ENCODE measurements around the gene RPS6KA3.

RPS6KA3 gene

GRCh38 chrX:20285511-20285910, 18.8 kb upstream of the RPS6KA3 start:
- H3K4me1 ChIP-seq (ENCODE audit: control insufficient read depth in 5 of 5, insufficient read depth in 5 of 5, low read length in 5 of 5) = no peaks in the 10 kb centered on the region
- no peaks in the 10 kb centered on the region for H3K36me3 ChIP-seq (ENCODE audit: control insufficient read depth in 5 of 5, insufficient read depth in 5 of 5, low read length in 5 of 5)
- peaks cover 0 to under 1% (median 0%) of the 10 kb centered on the region in 5 donors for H3K27me3 ChIP-seq (ENCODE audit: control insufficient read depth in 5 of 5, insufficient read depth in 4 of 5, low read length in 5 of 5)
- H3K9ac ChIP-seq (ENCODE audit: low read length in 5 of 5) = no peak overlapping the region
- H3K9me3 ChIP-seq (ENCODE audit: control insufficient read depth in 5 of 5, low read length in 5 of 5) = peaks cover 0 to 8% (median 5%) of the 10 kb centered on the region in 5 donors
- no peak overlapping the region for H3K4me3 ChIP-seq (ENCODE audit: low read depth in 1 of 5, low read length in 5 of 5)
- no peak overlapping the region for H3K27ac ChIP-seq (ENCODE audit: low read depth, low read length)

- Histone ChIP-seq H3K27ac (ENCODE audit: low read depth, low read length) (no peak overlapping the region), H3K36me3 (ENCODE audit: control insufficient read depth in 5 of 5, insufficient read depth in 5 of 5, low read length in 5 of 5) (no peaks in the 10 kb centered on the region), H3K4me1 (ENCODE audit: control insufficient read depth in 5 of 5, insufficient read depth in 5 of 5, low read length in 5 of 5) (no peaks in the 10 kb centered on the region), H3K27me3 (ENCODE audit: control insufficient read depth in 5 of 5, insufficient read depth in 4 of 5, low read length in 5 of 5) (no peaks in the 10 kb centered on the region), H3K9ac (ENCODE audit: low read length in 5 of 5) (no peak overlapping the region), H3K9me3 (ENCODE audit: control insufficient read depth in 5 of 5, low read length in 5 of 5) (peaks cover 0 to 8% (median 5%) of the 10 kb centered on the region in 5 donors), H3K4me3 (ENCODE audit: low read depth in 1 of 5, low read length in 5 of 5) (no peak overlapping the region)
Observed at GRCh38 chrX:20284992-20285391, 18.3 kb upstream of the RPS6KA3 start.

GRCh38 chrX:20284444-20284843, 17.7 kb upstream of the RPS6KA3 start:
- Histone ChIP-seq H3K36me3 (ENCODE audit: control insufficient read depth in 5 of 5, insufficient read depth in 5 of 5, low read length in 5 of 5) (no peaks in the 10 kb centered on the region), H3K9me3 (ENCODE audit: control insufficient read depth in 5 of 5, low read length in 5 of 5) (peaks cover 0 to 8% (median 5%) of the 10 kb centered on the region in 5 donors), H3K27ac (ENCODE audit: low read depth, low read length) (no peak overlapping the region), H3K4me1 (ENCODE audit: control insufficient read depth in 5 of 5, insufficient read depth in 5 of 5, low read length in 5 of 5) (no peaks in the 10 kb centered on the region), H3K9ac (ENCODE audit: low read length in 5 of 5) (no peak overlapping the region), H3K27me3 (ENCODE audit: control insufficient read depth in 5 of 5, insufficient read depth in 4 of 5, low read length in 5 of 5) (no peaks in the 10 kb centered on the region), H3K4me3 (ENCODE audit: low read depth in 1 of 5, low read length in 5 of 5) (no peak overlapping the region)

GRCh38 chrX:20280938-20281337, 14.2 kb upstream of the RPS6KA3 start:
- Histone ChIP-seq H3K36me3 (ENCODE audit: control insufficient read depth in 5 of 5, insufficient read depth in 5 of 5, low read length in 5 of 5) (no peaks in the 10 kb centered on the region), H3K9me3 (ENCODE audit: control insufficient read depth in 5 of 5, low read length in 5 of 5) (peaks cover 0 to 6% (median 0%) of the 10 kb centered on the region in 5 donors), H3K9ac (ENCODE audit: low read length in 5 of 5) (no peak overlapping the region), H3K4me1 (ENCODE audit: control insufficient read depth in 5 of 5, insufficient read depth in 5 of 5, low read length in 5 of 5) (no peaks in the 10 kb centered on the region), H3K4me3 (ENCODE audit: low read depth in 1 of 5, low read length in 5 of 5) (no peak overlapping the region), H3K27me3 (ENCODE audit: control insufficient read depth in 5 of 5, insufficient read depth in 4 of 5, low read length in 5 of 5) (no peaks in the 10 kb centered on the region), H3K27ac (ENCODE audit: low read depth, low read length) (no peak overlapping the region)

GRCh38 chrX:20274121-20274520, 7.4 kb upstream of the RPS6KA3 start:
- Histone ChIP-seq H3K27me3 (ENCODE audit: control insufficient read depth in 5 of 5, insufficient read depth in 4 of 5, low read length in 5 of 5) (peaks cover 0 to 3% (median 0%) of the 10 kb centered on the region in 5 donors), H3K9ac (ENCODE audit: low read length in 5 of 5) (no peak overlapping the region), H3K4me1 (ENCODE audit: control insufficient read depth in 5 of 5, insufficient read depth in 5 of 5, low read length in 5 of 5) (no peaks in the 10 kb centered on the region), H3K9me3 (ENCODE audit: control insufficient read depth in 5 of 5, low read length in 5 of 5) (peaks cover 0 to 6% (median 0%) of the 10 kb centered on the region in 5 donors), H3K4me3 (ENCODE audit: low read depth in 1 of 5, low read length in 5 of 5) (no peak overlapping the region), H3K27ac (ENCODE audit: low read depth, low read length) (no peak overlapping the region), H3K36me3 (ENCODE audit: control insufficient read depth in 5 of 5, insufficient read depth in 5 of 5, low read length in 5 of 5) (no peaks in the 10 kb centered on the region)

GRCh38 chrX:20271730-20272129, 5.0 kb upstream of the RPS6KA3 start:
- no peaks in the 10 kb centered on the region for H3K9me3 ChIP-seq (ENCODE audit: control insufficient read depth in 5 of 5, low read length in 5 of 5)
- peaks cover 0 to 11% (median 0%) of the 10 kb centered on the region in 5 donors for H3K27me3 ChIP-seq (ENCODE audit: control insufficient read depth in 5 of 5, insufficient read depth in 4 of 5, low read length in 5 of 5)
- no peaks in the 10 kb centered on the region for H3K36me3 ChIP-seq (ENCODE audit: control insufficient read depth in 5 of 5, insufficient read depth in 5 of 5, low read length in 5 of 5)
- peaks cover 0 to 5% (median 3%) of the 10 kb centered on the region in 5 donors for H3K4me1 ChIP-seq (ENCODE audit: control insufficient read depth in 5 of 5, insufficient read depth in 5 of 5, low read length in 5 of 5)
- no peak overlapping the region for H3K27ac ChIP-seq (ENCODE audit: low read depth, low read length)
- H3K4me3 ChIP-seq (ENCODE audit: low read depth in 1 of 5, low read length in 5 of 5) = no peak overlapping the region
- H3K9ac ChIP-seq (ENCODE audit: low read length in 5 of 5) = no peak overlapping the region

- H3K4me1 ChIP-seq (ENCODE audit: control insufficient read depth in 5 of 5, insufficient read depth in 5 of 5, low read length in 5 of 5) = peaks cover 0 to 5% (median 3%) of the 10 kb centered on the region in 5 donors
- H3K9ac ChIP-seq (ENCODE audit: low read length in 5 of 5) = no peak overlapping the region
- H3K27ac ChIP-seq (ENCODE audit: low read depth, low read length) = no peak overlapping the region
- no peaks in the 10 kb centered on the region for H3K36me3 ChIP-seq (ENCODE audit: control insufficient read depth in 5 of 5, insufficient read depth in 5 of 5, low read length in 5 of 5)
- no peak overlapping the region for H3K4me3 ChIP-seq (ENCODE audit: low read depth in 1 of 5, low read length in 5 of 5)
- peaks cover 0 to 11% (median 0%) of the 10 kb centered on the region in 5 donors for H3K27me3 ChIP-seq (ENCODE audit: control insufficient read depth in 5 of 5, insufficient read depth in 4 of 5, low read length in 5 of 5)
- H3K9me3 ChIP-seq (ENCODE audit: control insufficient read depth in 5 of 5, low read length in 5 of 5) = no peaks in the 10 kb centered on the region
Observed at GRCh38 chrX:20271186-20271585, 4.5 kb upstream of the RPS6KA3 start.

GRCh38 chrX:20270562-20270890, 3.8 kb upstream of the RPS6KA3 start:
- no peak overlapping the region for H3K4me3 ChIP-seq (ENCODE audit: low read depth in 1 of 5, low read length in 5 of 5)
- no peaks in the 10 kb centered on the region for H3K36me3 ChIP-seq (ENCODE audit: control insufficient read depth in 5 of 5, insufficient read depth in 5 of 5, low read length in 5 of 5)
- H3K9me3 ChIP-seq (ENCODE audit: control insufficient read depth in 5 of 5, low read length in 5 of 5) = no peaks in the 10 kb centered on the region
- H3K4me1 ChIP-seq (ENCODE audit: control insufficient read depth in 5 of 5, insufficient read depth in 5 of 5, low read length in 5 of 5) = peaks cover 0 to 5% (median 3%) of the 10 kb centered on the region in 5 donors
- H3K9ac ChIP-seq (ENCODE audit: low read length in 5 of 5) = no peak overlapping the region
- H3K27ac ChIP-seq (ENCODE audit: low read depth, low read length) = no peak overlapping the region
- peaks cover 0 to 11% (median 0%) of the 10 kb centered on the region in 5 donors for H3K27me3 ChIP-seq (ENCODE audit: control insufficient read depth in 5 of 5, insufficient read depth in 4 of 5, low read length in 5 of 5)

- Histone ChIP-seq H3K4me3 (ENCODE audit: low read depth in 1 of 5, low read length in 5 of 5) (no peak overlapping the region), H3K9me3 (ENCODE audit: control insufficient read depth in 5 of 5, low read length in 5 of 5) (no peaks in the 10 kb centered on the region), H3K4me1 (ENCODE audit: control insufficient read depth in 5 of 5, insufficient read depth in 5 of 5, low read length in 5 of 5) (peaks cover 0 to 5% (median 3%) of the 10 kb centered on the region in 5 donors), H3K27ac (ENCODE audit: low read depth, low read length) (no peak overlapping the region), H3K9ac (ENCODE audit: low read length in 5 of 5) (no peak overlapping the region), H3K36me3 (ENCODE audit: control insufficient read depth in 5 of 5, insufficient read depth in 5 of 5, low read length in 5 of 5) (no peaks in the 10 kb centered on the region), H3K27me3 (ENCODE audit: control insufficient read depth in 5 of 5, insufficient read depth in 4 of 5, low read length in 5 of 5) (peaks cover 0 to 15% (median 3%) of the 10 kb centered on the region in 5 donors)
Observed at GRCh38 chrX:20269848-20270561, 3.3 kb upstream of the RPS6KA3 start.

- H3K9ac ChIP-seq (ENCODE audit: low read length in 5 of 5) = peak overlapping the region in 2 of 5 donors; percentile 58 to 81
Observed at GRCh38 chrX:20267931-20268701, 1.4 kb upstream of the RPS6KA3 start.

More at GRCh38 chrX:20267931-20268701, 1.4 kb upstream of the RPS6KA3 start:
- Histone ChIP-seq H3K4me1 (ENCODE audit: control insufficient read depth in 5 of 5, insufficient read depth in 5 of 5, low read length in 5 of 5) (peaks cover 0 to 9% (median 5%) of the 10 kb centered on the region in 5 donors), H3K27ac (ENCODE audit: low read depth, low read length) (peak overlapping the region; percentile 74), H3K36me3 (ENCODE audit: control insufficient read depth in 5 of 5, insufficient read depth in 5 of 5, low read length in 5 of 5) (no peaks in the 10 kb centered on the region), H3K27me3 (ENCODE audit: control insufficient read depth in 5 of 5, insufficient read depth in 4 of 5, low read length in 5 of 5) (peaks cover 0 to 15% (median 3%) of the 10 kb centered on the region in 5 donors), H3K9me3 (ENCODE audit: control insufficient read depth in 5 of 5, low read length in 5 of 5) (no peaks in the 10 kb centered on the region), H3K4me3 (ENCODE audit: low read depth in 1 of 5, low read length in 5 of 5) (peak overlapping the region; percentile 50 to 76 (median 68))
